Erythroblast (primary cell): ENCODE data around the gene YJEFN3.

ENCODE experiments used
- GATA1 ChIP-seq: IDR thresholded peaks from 2 replicates; pipeline ENCODE4 v1.6.1; 2011; ENCODE audit warnings: low read depth, mild to moderate bottlenecking, control low read depth, low read length, moderate library complexity
- POLR2A ChIP-seq: IDR thresholded peaks from 2 replicates; pipeline ENCODE4 v1.6.1; 2011; ENCODE audit warnings: mild to moderate bottlenecking, low read length

DNA sequence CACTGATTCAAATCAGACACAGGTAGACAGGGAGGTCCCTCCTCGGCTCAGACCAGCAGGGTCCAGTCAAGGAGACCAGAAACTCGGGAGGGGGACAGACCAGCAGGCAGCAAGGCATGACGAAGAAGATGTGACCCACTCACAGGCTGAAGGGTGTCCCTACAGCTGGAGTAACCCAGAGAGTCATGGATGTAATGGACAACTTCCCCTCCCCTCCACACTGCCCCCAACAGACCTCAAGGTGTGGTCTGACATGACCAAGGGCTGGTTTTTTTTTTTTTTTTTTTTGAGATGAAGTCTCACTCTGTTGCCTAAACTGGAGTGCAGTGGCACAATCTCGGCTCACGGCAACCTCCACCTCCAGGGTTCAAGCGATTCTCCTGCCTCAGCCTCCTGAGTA, 55.6 kb downstream of the YJEFN3 start:
- TF ChIP-seq POLR2A (no peak), GATA1 (no peak)
